Limb (tissue), 2 donors: ENCODE data around the gene KCNK3.
A peak's percentile ranks its signal among the peaks of the same experiment; 100 is the strongest.
"Not testable (repeated sequence)": the region's sequence is repeated elsewhere in the genome, so short reads cannot be mapped to it uniquely, and the experiment has no call there.

Source experiments
- DNase-seq, 2 donors: peaks; one replicate each; pipeline ENCODE4 v3.0.0-alpha.2; 2016; ENCODE audit errors: extremely low spot score in 2 of 2

The KCNK3 gene

GRCh38 chr2:26665296-26665695 is 27.2 kb upstream of the KCNK3 start:
- DNase-seq, result not testable (repeated sequence)

GRCh38 chr2:26666671-26667070 is 25.9 kb upstream of the KCNK3 start:
- no peak for DNase-seq

- DNase-seq, result no peak
Observed at GRCh38 chr2:26668041-26668440, 24.5 kb upstream of the KCNK3 start.

- no peak for DNase-seq
Observed at GRCh38 chr2:26668856-26669750, 23.4 kb upstream of the KCNK3 start.

GRCh38 chr2:26670171-26670570 is 22.4 kb upstream of the KCNK3 start:
- DNase-seq, result no peak

GRCh38 chr2:26670931-26671460 is 21.5 kb upstream of the KCNK3 start:
- no peak for DNase-seq

- no peak for DNase-seq
Observed at GRCh38 chr2:26671691-26672090, 20.8 kb upstream of the KCNK3 start.

- peak in 1 of 2 donors; percentile 17 for DNase-seq
Observed at GRCh38 chr2:26672112-26672817, 20.3 kb upstream of the KCNK3 start.

- peak in 1 of 2 donors; percentile 6 for DNase-seq
Observed at GRCh38 chr2:26672818-26673393, 19.6 kb upstream of the KCNK3 start.

GRCh38 chr2:26674002-26674751 is 18.3 kb upstream of the KCNK3 start:
- DNase-seq, result peak in 1 of 2 donors; percentile 7

GRCh38 chr2:26674771-26675170 is 17.8 kb upstream of the KCNK3 start:
- DNase-seq, result peak in 1 of 2 donors; percentile 13

GRCh38 chr2:26675651-26676255 is 16.8 kb upstream of the KCNK3 start:
- peak in 1 of 2 donors; percentile 11 for DNase-seq

GRCh38 chr2:26678035-26678434 is 14.5 kb upstream of the KCNK3 start:
- no peak for DNase-seq

- peak in 1 of 2 donors; percentile 9 for DNase-seq
Observed at GRCh38 chr2:26679867-26680266, 12.7 kb upstream of the KCNK3 start.

- peak in 1 of 2 donors; percentile 9 for DNase-seq
Observed at GRCh38 chr2:26681656-26682055, 10.9 kb upstream of the KCNK3 start.

GRCh38 chr2:26682155-26682554 is 10.4 kb upstream of the KCNK3 start:
- peak in 1 of 2 donors; percentile 19 for DNase-seq

- no peak for DNase-seq
Observed at GRCh38 chr2:26683583-26683982, 8.9 kb upstream of the KCNK3 start.

- peak in 1 of 2 donors; percentile 6 for DNase-seq
Observed at GRCh38 chr2:26685341-26685740, 7.2 kb upstream of the KCNK3 start.

- peak in 1 of 2 donors; percentile 59 for DNase-seq
Observed at GRCh38 chr2:26685989-26686839, 6.3 kb upstream of the KCNK3 start.

- DNase-seq, result no peak
Observed at GRCh38 chr2:26687328-26687727, 5.2 kb upstream of the KCNK3 start.
